HepG2 (cell line): ENCODE data around the gene SLC25A33. TPM values are rescaled to one million over a fixed set of nuclear protein-coding genes. Genes with fewer than 3 reads are reported as not detected.

Experiments
- ATAC-seq: fragments of 200-7000 bp; cut with Tn5 transposase; 3 replicates; pipeline ENCODE4 v1.9.1; 2020; ENCODE audit warnings: mild to moderate bottlenecking, moderate library complexity
- BruUV-seq: library from RNA; stranded (reverse); fragments of 400-500 nt; replicated peaks from 2 replicates; lab custom pipeline; 2021; lab: Mats Ljungman, UMichigan
- CTCF ChIA-PET: fragments of 300-600 bp; formaldehyde crosslinking; extraction: SDS; loops from one replicate; lab custom pipeline; 2021; ENCODE audit warnings: low total read pairs, inconsistent platforms, low intra/inter-chr PET ratio; lab: Yijun Ruan, JAX
- POLR2A ChIA-PET: fragments of 350-600 bp; sonication (Branson Sonifier 250); formaldehyde crosslinking; loops from one replicate; lab custom pipeline; 2020; ENCODE audit warnings: antibody characterized with exemption, inconsistent platforms; lab: Yijun Ruan, JAX
- DNase-seq: peaks from one replicate; pipeline ENCODE4 v3.0.0-alpha.2; 2015; ENCODE audit warnings: low spot score
- FAIRE-seq: peaks from 3 replicates; lab custom pipeline; 2011; peaks lifted over from hg19 to GRCh38; lab: Jason Lieb, UNC
- H2AFZ ChIP-seq: one replicate; pipeline ENCODE4 v1.6.1; 2011; ENCODE audit warnings: low read length, inconsistent platforms
- H3K27ac ChIP-seq: fragments of 300-600 bp; 3 replicates; pipeline ENCODE4 v1.8.0; 2011; ENCODE audit warnings: mixed run types, mild to moderate bottlenecking, mixed read lengths, low read length, inconsistent platforms; ENCODE audit not compliant: insufficient read depth; ENCODE audit errors: extremely low read length
- H3K27me3 ChIP-seq, 2 experiments: fragments of 200-600 bp in 1 of 2; 2 replicates in 1 of 2; 3 replicates in 1 of 2; pipeline versions ENCODE4 v1.6.0 to v1.8.0; 2011; ENCODE audit warnings: low read length in 2 of 2, mild to moderate bottlenecking in 2 of 2, moderate library complexity in 2 of 2, inconsistent platforms in 1 of 2; ENCODE audit not compliant: insufficient read depth in 2 of 2, control insufficient read depth in 1 of 2
- H3K36me3 ChIP-seq, 2 experiments: fragments of 200-600 bp in 1 of 2; replicated peaks in 1 of 2; 2 replicates in 1 of 2; 3 replicates in 1 of 2; pipeline versions ENCODE4 v1.5.1 to v1.8.0; 2011; ENCODE audit warnings: low read length in 2 of 2, inconsistent platforms in 1 of 2; ENCODE audit not compliant: insufficient read depth in 2 of 2, control insufficient read depth in 1 of 2
- H3K4me1 ChIP-seq: 2 replicates; pipeline ENCODE4 v1.5.1; 2012; ENCODE audit warnings: low read length, inconsistent platforms; ENCODE audit not compliant: insufficient read depth
- H3K4me2 ChIP-seq: 2 replicates; pipeline ENCODE4 v1.6.0; 2011; ENCODE audit warnings: low read depth, low read length, inconsistent platforms
- H3K4me3 ChIP-seq, 3 experiments: fragments of 200-600 bp in 1 of 3; sonication (generic), shearing (Covaris generic) in 1 of 3; replicated peaks in 1 of 3; 2 replicates each; pipeline ENCODE4 v1.5.1; 2011 to 2016; ENCODE audit warnings: low read length in 3 of 3, inconsistent platforms in 2 of 3, low read depth in 2 of 3, mild to moderate bottlenecking in 2 of 3, control low read depth in 1 of 3, mixed read lengths in 1 of 3; ENCODE audit not compliant: insufficient read depth in 1 of 3
- H3K79me2 ChIP-seq: one replicate; pipeline ENCODE4 v1.6.1; 2011; ENCODE audit warnings: low read length, inconsistent platforms; ENCODE audit not compliant: insufficient read depth
- H3K9ac ChIP-seq: 2 replicates; pipeline ENCODE4 v1.6.0; 2011; ENCODE audit warnings: mild to moderate bottlenecking, low read depth, low read length, inconsistent platforms; ENCODE audit not compliant: insufficient read depth
- H3K9me3 ChIP-seq: 2 replicates; pipeline ENCODE4 v1.5.1; 2012; ENCODE audit warnings: mild to moderate bottlenecking, low read length
- H4K20me1 ChIP-seq: 2 replicates; pipeline ENCODE4 v1.6.0; 2011; ENCODE audit warnings: inconsistent platforms, mild to moderate bottlenecking, low read length, moderate library complexity; ENCODE audit not compliant: insufficient read depth
- FOXK1 ChIP-seq: sonication (generic); formaldehyde crosslinking; IDR thresholded peaks from 2 replicates; pipeline ENCODE4 v1.4.0; 2020; ENCODE audit warnings: low read depth, missing genetic modification reagents, borderline replicate concordance
- KMT2B ChIP-seq: IDR thresholded peaks from 2 replicates; pipeline ENCODE4 v1.6.1; 2016; ENCODE audit warnings: missing genetic modification reagents, missing compliant biosample characterization
- MXD1 ChIP-seq: sonication (generic); formaldehyde crosslinking; IDR thresholded peaks from 2 replicates; pipeline ENCODE4 v1.4.0; 2020; ENCODE audit warnings: mild to moderate bottlenecking, missing genetic modification reagents
- NCOA1 ChIP-seq: sonication (generic); formaldehyde crosslinking; IDR thresholded peaks from 2 replicates; pipeline ENCODE4 v1.9.0; 2021; ENCODE audit warnings: missing genetic modification reagents
- NFATC3 ChIP-seq: sonication (generic); formaldehyde crosslinking; IDR thresholded peaks from 2 replicates; pipeline ENCODE4 v1.5.1; 2020; ENCODE audit warnings: mild to moderate bottlenecking, missing genetic modification reagents
- NFRKB ChIP-seq: fragments of 450-650 bp; IDR thresholded peaks from 2 replicates; pipeline ENCODE4 v1.6.1; 2017
- NR2F6 ChIP-seq, 2 experiments: IDR thresholded peaks; 2 replicates each; pipeline ENCODE4 v1.6.1; 2016; ENCODE audit warnings: antibody characterized with exemption in 1 of 2, mild to moderate bottlenecking in 1 of 2
- RAD21 ChIP-seq: fragments of 450-650 bp; formaldehyde crosslinking; IDR thresholded peaks from 2 replicates; pipeline ENCODE4 v1.5.0; 2020; ENCODE audit warnings: mild to moderate bottlenecking
- SRSF4 ChIP-seq: fragments of 200-400 bp; formaldehyde crosslinking; IDR thresholded peaks from one replicate; pipeline ENCODE4 v1.6.1; 2018; ENCODE audit warnings: mild to moderate bottlenecking, low read depth, low read length, moderate library complexity; ENCODE audit not compliant: poor library complexity, severe bottlenecking
- TEAD2 ChIP-seq: sonication (generic); formaldehyde crosslinking; IDR thresholded peaks from 2 replicates; pipeline ENCODE4 v1.9.0; 2021; ENCODE audit warnings: missing genetic modification reagents
- TEAD3 ChIP-seq: optimal IDR thresholded peaks from 2 replicates; pipeline ENCODE3; 2016; ENCODE audit warnings: borderline replicate concordance
- THRA ChIP-seq: sonication (generic); formaldehyde crosslinking; IDR thresholded peaks from 2 replicates; pipeline ENCODE4 v1.4.0; 2020; ENCODE audit warnings: missing genetic modification reagents, borderline replicate concordance
- ZBTB25 ChIP-seq: IDR thresholded peaks from 2 replicates; pipeline ENCODE4 v1.6.1; 2018; ENCODE audit warnings: missing genetic modification reagents
- ZBTB34 ChIP-seq: sonication (generic); formaldehyde crosslinking; IDR thresholded peaks from 2 replicates; pipeline ENCODE4 v1.8.0; 2022; ENCODE audit warnings: mild to moderate bottlenecking, missing genetic modification reagents
- ZNF207 ChIP-seq: fragments of 450-650 bp; IDR thresholded peaks from 2 replicates; pipeline ENCODE4 v1.6.1; 2016; ENCODE audit warnings: antibody characterized with exemption, borderline replicate concordance
- ZNF234 ChIP-seq: sonication (generic); formaldehyde crosslinking; conservative IDR thresholded peaks from 2 replicates; pipeline ENCODE4 v1.5.1; 2020; ENCODE audit warnings: mild to moderate bottlenecking, missing genetic modification reagents
- ZNF292 ChIP-seq: sonication (generic); formaldehyde crosslinking; IDR thresholded peaks from 2 replicates; pipeline ENCODE4 v1.8.1; 2022; ENCODE audit warnings: mild to moderate bottlenecking, low read depth, missing genetic modification reagents, borderline replicate concordance
- ZNF354B ChIP-seq: sonication (generic); formaldehyde crosslinking; IDR thresholded peaks from 2 replicates; pipeline ENCODE4 v1.8.0; 2022; ENCODE audit warnings: mild to moderate bottlenecking, missing genetic modification reagents
- ZNF501 ChIP-seq: sonication (generic); formaldehyde crosslinking; IDR thresholded peaks from 2 replicates; pipeline ENCODE4 v1.5.1; 2020; ENCODE audit warnings: mild to moderate bottlenecking, moderate library complexity, missing genetic modification reagents
- WGBS: methylation state at CpG from one replicate; pipeline ENCODE4 v1.1.6; 2017; ENCODE audit warnings: low lambda C conversion rate; 5-methylcytosine and 5-hydroxymethylcytosine counted together
- in situ Hi-C: cut with HindIII; loops from 2 replicates; pipeline ENCODE4 v1.10.0; 2017; ENCODE audit warnings: low pct_unique_long_range_greater_than_20kb; ENCODE audit not compliant: extremely low pct_ligation_motif_present
- intact Hi-C: fragments of 100-400 bp; cut with micrococcal nuclease; formaldehyde crosslinking; loops from one replicate; pipeline ENCODE4 v1.10.0; 2022; ENCODE audit not compliant: unreplicated experiment
- polyA plus RNA-seq, 8 experiments: library from polyadenylated mRNA; depleted of rRNA in 3 of 8; stranded (reverse) in 7 of 8; unstranded in 1 of 8; fragments of >200 nt; fragmentation: Illumina TruSeq in 4 of 8; extraction: Trizol in 4 of 8; gene quantifications; 2 replicates each; pipeline versions ENCODE4 v1.2.1 to v1.2.3, GENCODE V29; 2011 to 2016; ENCODE audit warnings: low read depth in 4 of 8, missing spikeins in 1 of 8, mixed read lengths in 1 of 8; ENCODE audit not compliant: insufficient read depth in 1 of 8
- total RNA-seq, 5 experiments: library from RNA; depleted of rRNA; stranded (reverse); fragments of >200 nt; fragmentation: Illumina TruSeq; extraction: Trizol; gene quantifications; 2 replicates each; pipeline ENCODE4 v1.2.3, GENCODE V29; 2016; ENCODE audit warnings: low read depth in 1 of 5

Gene SLC25A33
- total and polyA plus RNA-seq, 2 of the 13 experiments (the other 11 are each of a cell fraction or from before 2014, with no cell fraction given) = 15.4 to 50.3 TPM

- FAIRE-seq (peak; percentile 87), DNase-seq (peak; percentile 80), ATAC-seq (peak; percentile 94)
- peak overlapping the region; percentile 57 for H3K9ac ChIP-seq
- peaks cover 91% of the 10 kb centered on the region for H3K4me1 ChIP-seq
- no peak overlapping the region for H2AFZ ChIP-seq
- no peaks in the 10 kb centered on the region for H3K9me3 ChIP-seq
- H3K4me2 ChIP-seq = peak overlapping the region; percentile 91
- in situ Hi-C loops = no loop called here
- TSS peak; percentile 74 for BruUV-seq
- intact Hi-C loops = loop anchor here (5.0 kb wide), 1 partner anchor 36 kb away; the partner anchor contains the start of gene SLC25A33
- no peaks in the 10 kb centered on the region for H3K79me2 ChIP-seq
- 5% methylated on average over 14 of the region's 17 CpGs for WGBS
- H3K27ac ChIP-seq = peak overlapping the region; percentile 76
- ChIA-PET CTCF (no interaction called here), POLR2A (interaction anchor here (0.8 to 2.3 kb wide), 9 partner anchors 10 to 261 kb away, joined by 3 to 13 read pairs (median 6); partner anchors contain the start of gene SLC25A33)
- H4K20me1 ChIP-seq = no peaks in the 10 kb centered on the region
- peak overlapping the region; percentile 1 to 65 (median 13); a peak in 2 of 6 replicates for H3K4me3 ChIP-seq
- no peaks in the 10 kb centered on the region for H3K36me3 ChIP-seq
- H3K27me3 ChIP-seq = peaks cover 0 to 2% of the 10 kb centered on the region in 2 experiments; a peak in 2 of 5 replicates
- TF ChIP-seq NFATC3 (CRISPR knock-in tag) (0 out of 2 replicates have a peak, but pooled peaks have one; percentile 52), MXD1 (CRISPR knock-in tag) (no peak), ZNF354B (CRISPR knock-in tag) (no peak), ZBTB34 (CRISPR knock-in tag) (no peak), TEAD2 (no peak), SRSF4 (no peak), ZNF501 (CRISPR knock-in tag) (peak; percentile 60; the same call in 1 of the 2 replicates), NFRKB (no peak), RAD21 (CRISPR knock-in tag) (no peak), TEAD3 (peak; percentile 43), FOXK1 (CRISPR knock-in tag) (peak; percentile 37; the same call in 1 of the 2 replicates), ZBTB25 (no peak), ZNF292 (peak; percentile 96; the same call in 1 of the 2 replicates), ZNF234 (CRISPR knock-in tag) (no peak), THRA (CRISPR knock-in tag) (peak; percentile 64; the same call in 1 of the 2 replicates), KMT2B (CRISPR knock-in tag) (no peak), ZNF207 (no peak), NR2F6 (IDR thresholded peaks at IDR 0.05) (peak; percentile 39; the same call in 1 of the 2 replicates), NR2F6 (CRISPR knock-in tag; IDR thresholded peaks at IDR 0.05) (peak; percentile 42; the same call in 1 of the 2 replicates), NCOA1 (no peak)
These were observed 38.2 kb upstream of the SLC25A33 start for GRCh38 chr1:9500756-9501754.
